Measurements from ENCODE around the gene ALG9.

Gene ALG9

DNA sequence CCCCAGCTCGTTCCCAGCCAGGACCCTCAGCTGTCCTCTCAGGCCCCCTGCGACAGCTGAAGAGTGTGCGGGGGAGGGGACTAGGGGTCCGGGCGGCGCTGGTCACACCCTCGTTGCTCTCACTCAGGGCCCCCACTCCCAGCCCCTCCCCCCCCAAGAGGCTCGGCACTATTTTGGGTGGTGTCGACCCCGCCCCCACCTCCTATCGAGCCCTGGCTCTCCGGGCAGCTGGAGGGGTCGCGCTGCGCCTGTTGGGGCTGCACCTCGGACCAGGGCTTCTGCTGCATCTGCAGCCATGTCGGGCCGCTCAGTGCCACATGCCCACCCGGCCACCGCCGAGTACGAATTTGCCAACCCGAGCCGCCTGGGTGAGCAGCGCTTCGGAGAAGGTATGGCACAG, 41.2 kb upstream of the ALG9 start, which contains the start of gene HSPB2:
Gene HSPB2 (plus strand): TSS at position 200 of the 400 bp plus-strand sequence. CDS start 96 bp downstream, at position 296.
- TF ChIP-seq, protein P1, sequence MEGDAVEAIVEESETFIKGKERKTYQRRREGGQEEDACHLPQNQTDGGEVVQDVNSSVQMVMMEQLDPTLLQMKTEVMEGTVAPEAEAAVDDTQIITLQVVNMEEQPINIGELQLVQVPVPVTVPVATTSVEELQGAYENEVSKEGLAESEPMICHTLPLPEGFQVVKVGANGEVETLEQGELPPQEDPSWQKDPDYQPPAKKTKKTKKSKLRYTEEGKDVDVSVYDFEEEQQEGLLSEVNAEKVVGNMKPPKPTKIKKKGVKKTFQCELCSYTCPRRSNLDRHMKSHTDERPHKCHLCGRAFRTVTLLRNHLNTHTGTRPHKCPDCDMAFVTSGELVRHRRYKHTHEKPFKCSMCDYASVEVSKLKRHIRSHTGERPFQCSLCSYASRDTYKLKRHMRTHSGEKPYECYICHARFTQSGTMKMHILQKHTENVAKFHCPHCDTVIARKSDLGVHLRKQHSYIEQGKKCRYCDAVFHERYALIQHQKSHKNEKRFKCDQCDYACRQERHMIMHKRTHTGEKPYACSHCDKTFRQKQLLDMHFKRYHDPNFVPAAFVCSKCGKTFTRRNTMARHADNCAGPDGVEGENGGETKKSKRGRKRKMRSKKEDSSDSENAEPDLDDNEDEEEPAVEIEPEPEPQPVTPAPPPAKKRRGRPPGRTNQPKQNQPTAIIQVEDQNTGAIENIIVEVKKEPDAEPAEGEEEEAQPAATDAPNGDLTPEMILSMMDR (IDR thresholded peaks at IDR 0.05; ENCODE audit: low read depth, low read length): no peak
- TF ChIP-seq EZH2phosphoT487 (IDR thresholded peaks at IDR 0.05; ENCODE audit: low read depth): no peak
- Histone ChIP-seq H3K9ac (ENCODE audit: low read length) (no peak within 1 kb of the TSS), H3K4me3 (ENCODE audit: low read length) (no peak within 1 kb of the TSS)

DNA sequence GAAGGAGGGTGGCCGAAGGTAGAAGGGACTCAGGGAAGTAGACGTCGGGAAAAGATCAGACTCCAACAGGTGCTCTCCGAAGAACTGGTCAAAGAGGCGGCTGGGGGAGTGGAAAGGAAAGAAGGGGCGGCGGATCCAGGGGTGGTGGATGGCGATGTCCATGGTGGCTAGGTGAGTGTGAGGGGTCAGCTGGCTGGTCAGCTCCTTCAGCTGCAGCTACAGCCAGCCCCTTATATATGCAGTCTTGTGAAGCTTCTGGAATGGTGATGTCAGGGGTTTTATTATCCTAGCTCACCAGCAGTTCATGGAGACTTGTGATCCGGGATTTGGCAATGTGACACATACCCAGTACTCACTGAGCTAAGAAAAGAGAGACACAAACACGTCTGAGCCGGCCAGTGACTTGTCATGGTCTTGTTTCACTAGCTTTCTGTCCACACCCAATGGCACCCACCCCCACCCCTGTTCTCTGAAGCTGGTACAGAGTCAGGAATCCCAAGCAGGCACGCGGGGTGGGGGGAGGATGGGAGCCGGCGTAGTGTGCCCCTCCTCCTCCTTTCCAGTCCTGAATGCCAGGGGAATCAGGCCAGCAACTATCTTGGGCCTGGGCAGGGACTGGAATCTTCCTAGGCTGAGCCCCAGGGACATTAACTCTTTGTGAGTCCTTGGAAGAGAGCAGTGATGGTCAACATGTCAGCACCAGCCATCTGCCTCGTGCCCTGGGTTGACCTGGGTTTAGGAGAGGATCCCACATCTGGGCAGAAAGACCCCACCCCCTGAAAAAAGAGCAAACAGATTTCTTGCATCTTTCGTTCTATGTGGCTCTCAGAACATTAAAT, 40.4 kb upstream of the ALG9 start, which contains the start of gene CRYAB:
Gene CRYAB (minus strand): TSS at position 208 of the 839 bp plus-strand sequence. CDS start 46 bp downstream, at position 162.
- Histone ChIP-seq H4K20me1 (ENCODE audit: insufficient read depth, low read length) (no peaks in the 10 kb centered on the region), H3K4me1 (ENCODE audit: low read length) (no peaks in the 10 kb centered on the region), H3K36me3 (replicated peaks; ENCODE audit: low read depth, low read length) (no peaks in the 10 kb centered on the region), H2AFZ (ENCODE audit: low read depth, low read length) (no peak within 1 kb of the TSS), H3K4me2 (ENCODE audit: low read length) (no peak within 1 kb of the TSS), H3K79me2 (ENCODE audit: low read length) (no peaks in the 10 kb centered on the region), H3K27ac (ENCODE audit: low read length) (no peak within 1 kb of the TSS), H3K27me3 (ENCODE audit: low read depth, low read length) (peaks cover 26% of the 10 kb centered on the region), H3K4me3 (ENCODE audit: low read length) (no peak within 1 kb of the TSS), H3K9ac (ENCODE audit: low read length) (no peak within 1 kb of the TSS), H3K9me3 (ENCODE audit: insufficient read depth, low read length) (no peaks in the 10 kb centered on the region)
- TF ChIP-seq, protein P1 (IDR thresholded peaks at IDR 0.05; ENCODE audit: low read depth, low read length): no peak
- TF ChIP-seq EZH2phosphoT487 (IDR thresholded peaks at IDR 0.05; ENCODE audit: low read depth): no peak

More for the DNA sequence above, 41.2 kb upstream of the ALG9 start, which contains the start of gene HSPB2:
- Histone ChIP-seq H3K27me3 (ENCODE audit: low read depth, low read length) (peaks cover 29% of the 10 kb centered on the region), H3K36me3 (replicated peaks; ENCODE audit: low read depth, low read length) (no peaks in the 10 kb centered on the region), H3K27ac (ENCODE audit: low read length) (no peak within 1 kb of the TSS), H3K4me1 (ENCODE audit: low read length) (no peaks in the 10 kb centered on the region), H3K9me3 (ENCODE audit: insufficient read depth, low read length) (no peaks in the 10 kb centered on the region), H2AFZ (ENCODE audit: low read depth, low read length) (no peak within 1 kb of the TSS), H4K20me1 (ENCODE audit: insufficient read depth, low read length) (no peaks in the 10 kb centered on the region), H3K79me2 (ENCODE audit: low read length) (no peaks in the 10 kb centered on the region), H3K4me2 (ENCODE audit: low read length) (no peak within 1 kb of the TSS)

DNA sequence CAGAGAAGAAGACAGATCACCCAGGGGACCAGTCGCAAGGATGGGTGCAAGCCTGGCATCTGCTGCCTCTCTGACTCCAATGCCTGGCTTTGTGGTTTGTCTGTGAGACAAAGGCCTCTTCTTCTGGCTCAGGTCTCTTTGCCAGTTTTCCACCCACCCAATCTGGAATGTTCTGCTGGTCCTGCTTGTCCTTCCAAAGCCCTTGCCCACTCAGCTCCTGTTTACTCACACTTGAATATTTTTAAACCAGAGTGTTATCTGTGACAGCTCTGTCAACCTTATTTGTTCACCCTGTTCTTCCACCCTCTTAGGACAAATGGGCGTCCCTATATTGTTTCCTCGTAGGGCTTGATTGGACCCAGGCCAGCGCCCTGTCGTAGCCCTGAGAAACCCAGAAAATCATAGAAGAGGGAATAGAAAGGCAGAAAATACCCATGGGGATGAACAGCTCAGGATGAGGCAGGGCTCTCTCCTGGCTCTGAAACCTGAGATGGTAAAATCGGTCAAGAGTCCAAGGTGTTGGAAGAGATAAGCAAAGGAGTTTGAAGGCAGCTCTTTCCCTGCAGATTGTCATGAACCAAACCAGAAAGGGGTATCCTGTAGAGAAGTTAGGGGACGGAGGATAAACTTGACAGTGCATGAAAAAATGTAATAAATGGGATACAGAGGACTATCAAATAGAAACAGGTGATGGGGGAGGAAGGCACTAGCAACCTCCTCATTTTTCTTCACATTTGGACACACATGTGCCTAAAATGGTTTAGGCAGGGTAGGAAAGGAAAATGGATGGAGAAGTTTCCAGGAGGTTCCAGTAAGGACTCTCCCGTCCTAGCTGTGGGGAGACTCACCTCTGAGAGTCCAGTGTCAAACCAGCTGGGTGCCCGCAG, 39.5 kb upstream of the ALG9 start:
- peaks cover 26% of the 10 kb centered on the region for H3K27me3 ChIP-seq (ENCODE audit: low read depth, low read length)
- H3K36me3 ChIP-seq (replicated peaks; ENCODE audit: low read depth, low read length): no peaks in the 10 kb centered on the region
- no peak overlapping the region for H3K4me2 ChIP-seq (ENCODE audit: low read length)
- no peaks in the 10 kb centered on the region for H4K20me1 ChIP-seq (ENCODE audit: insufficient read depth, low read length)
- H3K9ac ChIP-seq (ENCODE audit: low read length): no peak overlapping the region
- H3K79me2 ChIP-seq (ENCODE audit: low read length): no peaks in the 10 kb centered on the region
- H3K27ac ChIP-seq (ENCODE audit: low read length): no peak overlapping the region
- no peak overlapping the region for H2AFZ ChIP-seq (ENCODE audit: low read depth, low read length)
- no peaks in the 10 kb centered on the region for H3K4me1 ChIP-seq (ENCODE audit: low read length)
- no peaks in the 10 kb centered on the region for H3K9me3 ChIP-seq (ENCODE audit: insufficient read depth, low read length)
- H3K4me3 ChIP-seq (ENCODE audit: low read length): no peak overlapping the region
- TF ChIP-seq EZH2phosphoT487 (IDR thresholded peaks at IDR 0.05; ENCODE audit: low read depth): no peak
- TF ChIP-seq, protein P1 (IDR thresholded peaks at IDR 0.05; ENCODE audit: low read depth, low read length): no peak

DNA sequence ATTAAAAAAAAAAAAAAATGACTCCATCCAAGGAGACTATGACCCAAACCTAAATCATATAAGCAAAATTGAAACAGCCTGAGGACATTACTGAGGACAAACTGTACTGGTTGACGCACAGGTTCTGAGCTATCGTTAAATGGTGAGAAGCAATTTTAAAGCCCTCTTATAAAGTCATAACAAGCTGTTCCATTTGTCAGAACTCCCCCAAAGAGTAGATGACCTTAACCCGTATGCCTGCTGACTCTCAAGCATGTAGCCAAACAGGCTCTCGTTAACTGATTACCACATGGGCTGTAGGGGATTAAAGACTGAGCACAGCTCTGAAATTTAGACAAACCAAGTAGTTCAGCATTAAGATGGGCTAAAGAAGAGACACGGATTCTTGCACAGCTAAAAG, 38.0 kb upstream of the ALG9 start:
- H3K27ac ChIP-seq (ENCODE audit: low read length): no peak overlapping the region
- no peak overlapping the region for H3K9ac ChIP-seq (ENCODE audit: low read length)
- peaks cover 22% of the 10 kb centered on the region for H3K27me3 ChIP-seq (ENCODE audit: low read depth, low read length)

More for the DNA sequence above, 38.0 kb upstream of the ALG9 start:
- Histone ChIP-seq H4K20me1 (ENCODE audit: insufficient read depth, low read length) (no peaks in the 10 kb centered on the region), H2AFZ (ENCODE audit: low read depth, low read length) (no peak overlapping the region), H3K4me1 (ENCODE audit: low read length) (no peaks in the 10 kb centered on the region), H3K36me3 (replicated peaks; ENCODE audit: low read depth, low read length) (no peaks in the 10 kb centered on the region), H3K9me3 (ENCODE audit: insufficient read depth, low read length) (no peaks in the 10 kb centered on the region), H3K79me2 (ENCODE audit: low read length) (no peaks in the 10 kb centered on the region), H3K4me3 (ENCODE audit: low read length) (no peak overlapping the region), H3K4me2 (ENCODE audit: low read length) (no peak overlapping the region)
- TF ChIP-seq, protein P1 (IDR thresholded peaks at IDR 0.05; ENCODE audit: low read depth, low read length): no peak
- no peak for TF ChIP-seq EZH2phosphoT487 (IDR thresholded peaks at IDR 0.05; ENCODE audit: low read depth)
